ENCODE results near the gene STK32C.

GRCh38 chr10:132225073-132225848 is 82.5 kb downstream of the STK32C start:
- TF ChIP-seq BHLHE40 (IDR thresholded peaks at IDR 0.05; ENCODE audit: borderline replicate concordance) (no peak), L3MBTL2 (conservative IDR thresholded peaks at IDR 0.05) (no peak), FOXM1 (IDR thresholded peaks at IDR 0.05; ENCODE audit: borderline replicate concordance) (no peak), SP1 (IDR thresholded peaks at IDR 0.05) (no peak), ELF4 (IDR thresholded peaks at IDR 0.05) (no peak), TARDBP (IDR thresholded peaks at IDR 0.05) (no peak), FOXA1 (IDR thresholded peaks at IDR 0.05) (no peak), NFRKB (IDR thresholded peaks at IDR 0.05) (no peak), SUZ12 (IDR thresholded peaks at IDR 0.05) (no peak), LEF1 (IDR thresholded peaks at IDR 0.05; ENCODE audit: borderline replicate concordance) (no peak), PKNOX1 (IDR thresholded peaks at IDR 0.05) (no peak), FOXK2 (IDR thresholded peaks at IDR 0.05) (no peak)

Measured in HEK293T (cell line).